GM23248 (cell line): ENCODE data around the gene STAM2.

Experiments
- EZH2 ChIP-seq: fragments of 200-600 bp; sonication (generic); IDR thresholded peaks from 2 replicates; pipeline ENCODE4 v1.6.1; 2018; ENCODE audit warnings: antibody characterized with exemption, mild to moderate bottlenecking; ENCODE audit not compliant: insufficient read depth, poor library complexity, severe bottlenecking
- EZH2phosphoT487 ChIP-seq: fragments of 200-600 bp; sonication (generic); IDR thresholded peaks from 2 replicates; pipeline ENCODE4 v1.6.1; 2018; ENCODE audit warnings: antibody characterized with exemption, moderate library complexity, mild to moderate bottlenecking, low read depth; ENCODE audit not compliant: insufficient read depth

- TF ChIP-seq EZH2 (no peak), EZH2phosphoT487 (no peak)
Measured at GRCh38 chr2:152171718-152172117, 3.8 kb downstream of the STAM2 start.
